ENCODE results near the gene HEATR3. TPM values are rescaled to one million over a fixed set of nuclear protein-coding genes. Genes with fewer than 3 reads are reported as not detected.

Gene HEATR3
- total RNA-seq, 1 donor from 2014 or later: 17.7 TPM

- peak; percentile 86 for DNase-seq (ENCODE audit: low spot score)
Measured at GRCh38 chr16:50152807-50153595, 87.2 kb downstream of the HEATR3 start, which contains the start of gene TENT4B. TENT4B (plus strand) TSS chr16:50153306; CDS start chr16:50153622, 316 bp downstream.

GRCh38 chr16:50153596-50154419 lies 88.0 kb downstream of the HEATR3 start:
- no peak for DNase-seq (ENCODE audit: low spot score)

GRCh38 chr16:50154420-50154950 lies 88.7 kb downstream of the HEATR3 start:
- no peak for DNase-seq (ENCODE audit: low spot score)

- DNase-seq (ENCODE audit: low spot score): no peak
Measured at GRCh38 chr16:50155925-50156324, 90.2 kb downstream of the HEATR3 start.

Other genes starting within 250 kb of the HEATR3 start
- gene ZNF423, start 209.9 kb upstream of the HEATR3 start, total RNA-seq: 11.0 TPM
- gene CNEP1R1, start 40.7 kb upstream of the HEATR3 start, total RNA-seq: 15.7 TPM
- gene TENT4B, start 87.3 kb downstream of the HEATR3 start, total RNA-seq: 13.3 TPM
- 46.0 TPM for gene ADCY7, start 200.6 kb downstream of the HEATR3 start, total RNA-seq

Measured in mucosa of gallbladder (tissue), 1 donor.